RWPE1 (cell line): ENCODE data around the gene GPC3.
"Not testable (repeated sequence)": the region's sequence is repeated elsewhere in the genome, so short reads cannot be mapped to it uniquely, and the experiment has no call there.

Experiments used
- CTCF ChIA-PET: fragments of 350-600 bp; sonication (Branson Sonifier 250); formaldehyde crosslinking; extraction: SDS; loops from one replicate; lab custom pipeline; 2021; lab: Yijun Ruan, JAX
- POLR2A ChIA-PET: fragments of 400-600 bp; formaldehyde crosslinking; extraction: SDS; loops from one replicate; lab custom pipeline; 2020; ENCODE audit warnings: antibody characterized with exemption; ENCODE audit not compliant: low non-redundant PET; lab: Yijun Ruan, JAX
- DNase-seq: peaks from one replicate; pipeline ENCODE4 v3.0.0; 2012; ENCODE audit warnings: low spot score
- H3K27ac ChIP-seq: fragments of 450-650 bp; 2 replicates; pipeline ENCODE4 v1.5.1; 2017
- TF ChIP-seq, protein P1 (sequence below): fragments of 450-650 bp; conservative IDR thresholded peaks from 2 replicates; pipeline ENCODE4 v1.5.1; 2017; ENCODE audit warnings: low read depth, mild to moderate bottlenecking

The GPC3 gene

GRCh38 chrX:133533249-133533648 is 452.1 kb downstream of the GPC3 start:
- POLR2A ChIA-PET: no interaction called here
- H3K27ac ChIP-seq: no peak overlapping the region
- TF ChIP-seq, protein P1, sequence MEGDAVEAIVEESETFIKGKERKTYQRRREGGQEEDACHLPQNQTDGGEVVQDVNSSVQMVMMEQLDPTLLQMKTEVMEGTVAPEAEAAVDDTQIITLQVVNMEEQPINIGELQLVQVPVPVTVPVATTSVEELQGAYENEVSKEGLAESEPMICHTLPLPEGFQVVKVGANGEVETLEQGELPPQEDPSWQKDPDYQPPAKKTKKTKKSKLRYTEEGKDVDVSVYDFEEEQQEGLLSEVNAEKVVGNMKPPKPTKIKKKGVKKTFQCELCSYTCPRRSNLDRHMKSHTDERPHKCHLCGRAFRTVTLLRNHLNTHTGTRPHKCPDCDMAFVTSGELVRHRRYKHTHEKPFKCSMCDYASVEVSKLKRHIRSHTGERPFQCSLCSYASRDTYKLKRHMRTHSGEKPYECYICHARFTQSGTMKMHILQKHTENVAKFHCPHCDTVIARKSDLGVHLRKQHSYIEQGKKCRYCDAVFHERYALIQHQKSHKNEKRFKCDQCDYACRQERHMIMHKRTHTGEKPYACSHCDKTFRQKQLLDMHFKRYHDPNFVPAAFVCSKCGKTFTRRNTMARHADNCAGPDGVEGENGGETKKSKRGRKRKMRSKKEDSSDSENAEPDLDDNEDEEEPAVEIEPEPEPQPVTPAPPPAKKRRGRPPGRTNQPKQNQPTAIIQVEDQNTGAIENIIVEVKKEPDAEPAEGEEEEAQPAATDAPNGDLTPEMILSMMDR: no peak
- DNase-seq: no peak
- CTCF ChIA-PET: interaction anchor here (0.7 kb wide), 1 partner anchor 434 kb away, joined by 4 read pairs; no protein-coding TSS in a partner anchor

DNA sequence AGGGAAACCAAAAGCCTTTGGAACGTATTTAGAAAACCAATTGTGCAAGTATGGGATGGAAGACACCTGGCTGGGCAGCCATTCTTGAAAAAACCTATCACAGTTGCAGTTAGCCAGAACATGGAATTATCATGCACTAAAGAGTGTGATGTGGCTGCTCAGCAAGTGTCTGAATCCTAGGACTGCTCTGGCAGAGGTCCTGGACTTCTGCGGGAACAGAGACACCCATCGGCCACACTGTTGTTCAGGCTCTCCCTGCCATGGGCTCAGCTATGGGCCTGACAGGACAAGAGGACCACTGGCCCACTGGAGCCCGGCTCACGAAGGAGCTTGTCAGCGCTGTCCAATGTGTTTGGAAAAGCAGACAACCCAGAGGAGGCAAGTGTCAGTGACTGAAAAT is 454.4 kb downstream of the GPC3 start:
- ChIA-PET POLR2A (no interaction called here), CTCF (interaction anchor here (0.7 kb wide), 1 partner anchor 233 kb away, joined by 3 read pairs; no protein-coding TSS in a partner anchor)
- TF ChIP-seq, protein P1: no peak
- no peak overlapping the region for H3K27ac ChIP-seq
- DNase-seq: no peak

- DNase-seq: no peak
- H3K27ac ChIP-seq: no peak overlapping the region
- ChIA-PET POLR2A (no interaction called here), CTCF (no interaction called here)
- TF ChIP-seq, protein P1: no peak
Observed at GRCh38 chrX:133529578-133529977, 455.8 kb downstream of the GPC3 start.

- H3K27ac ChIP-seq: no peak overlapping the region
- TF ChIP-seq, protein P1: no peak
- no peak for DNase-seq
- ChIA-PET CTCF (no interaction called here), POLR2A (no interaction called here)
Observed at GRCh38 chrX:133527825-133528224, 457.6 kb downstream of the GPC3 start.

DNA sequence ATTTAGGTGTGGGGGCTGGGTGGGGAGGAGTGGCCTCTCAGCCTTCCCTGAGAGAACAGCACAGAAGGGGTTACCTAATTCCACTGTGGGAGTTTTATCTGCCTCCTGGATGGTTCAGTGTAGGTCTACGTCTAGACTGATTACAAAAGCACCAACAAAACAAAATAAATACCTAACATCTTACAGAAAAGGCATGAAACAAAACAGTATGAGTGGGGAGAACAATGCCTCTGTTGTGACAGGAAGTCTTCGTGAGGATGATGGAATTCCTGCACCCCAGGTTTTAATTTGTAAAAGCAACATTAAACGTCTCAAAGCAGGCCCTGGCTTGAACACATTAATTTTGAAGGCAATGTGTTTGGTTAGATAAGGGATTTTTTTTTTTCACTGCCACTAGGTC is 458.0 kb downstream of the GPC3 start:
- POLR2A ChIA-PET: no interaction called here
- TF ChIP-seq, protein P1: no peak
- DNase-seq: no peak
- CTCF ChIA-PET: no interaction called here
- no peak overlapping the region for H3K27ac ChIP-seq

DNA sequence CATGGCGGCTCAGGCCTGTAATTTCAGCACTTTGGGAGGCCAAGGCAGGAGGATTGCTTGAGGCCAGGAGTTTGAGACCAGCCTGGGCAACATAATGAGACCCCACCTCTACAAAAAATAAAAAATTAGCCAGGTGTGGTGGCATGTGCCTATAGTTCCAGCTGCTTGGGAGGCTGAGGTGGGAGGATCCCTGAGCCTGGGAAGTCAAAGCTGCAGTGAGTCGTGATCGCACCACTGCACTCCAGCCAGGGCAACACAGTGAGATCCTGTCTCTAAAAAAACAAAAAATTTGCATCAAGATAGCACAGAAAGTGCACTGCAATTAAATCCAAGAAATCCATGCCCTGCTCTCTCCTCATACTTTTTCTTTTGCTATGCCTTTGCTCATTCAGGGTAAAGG is 458.6 kb downstream of the GPC3 start:
- CTCF ChIA-PET, POLR2A ChIA-PET, DNase-seq, H3K27ac ChIP-seq: not testable (repeated sequence)

DNA sequence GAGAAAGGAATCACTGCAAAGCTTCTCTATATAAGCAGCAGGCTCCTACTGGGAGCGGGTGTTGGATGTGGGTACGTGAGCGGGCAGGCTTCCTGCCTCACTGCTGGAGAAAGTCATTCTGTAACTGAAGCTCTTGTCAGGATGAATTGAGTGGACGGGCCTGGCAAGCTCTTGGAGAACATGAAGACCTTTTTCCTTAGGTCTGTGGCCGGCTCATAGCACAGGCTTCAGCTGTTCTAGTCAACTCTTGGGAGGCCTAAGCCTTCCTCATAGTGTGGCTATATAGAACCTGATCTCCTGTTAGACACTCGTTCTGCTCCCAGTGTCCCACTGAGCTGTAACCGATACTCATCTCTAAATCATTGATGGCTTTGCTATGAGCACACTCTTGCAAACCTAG is 461.9 kb downstream of the GPC3 start:
- ChIA-PET POLR2A (no interaction called here), CTCF (no interaction called here)
- TF ChIP-seq, protein P1: no peak

More for the DNA sequence above, 461.9 kb downstream of the GPC3 start:
- DNase-seq: no peak
- no peak overlapping the region for H3K27ac ChIP-seq
